Kidney capillary endothelial cell (primary cell): Measurements from ENCODE around the gene TSFM.

Experiments used
- DNase-seq: peaks from one replicate; pipeline ENCODE4 v3.0.0-alpha.2; 2018; ENCODE audit warnings: low spot score

TSFM gene

GRCh38 chr12:57834086-57834876, 51.7 kb downstream of the TSFM start:
- DNase-seq = no peak

- DNase-seq = no peak
Measured at GRCh38 chr12:57835366-57836288, 53.0 kb downstream of the TSFM start.

GRCh38 chr12:57836442-57837375, 54.1 kb downstream of the TSFM start:
- DNase-seq = peak; percentile 83

- DNase-seq = peak; percentile 85
Measured at GRCh38 chr12:57837864-57838562, 55.4 kb downstream of the TSFM start.

GRCh38 chr12:57838594-57839302, 56.2 kb downstream of the TSFM start:
- peak; percentile 76 for DNase-seq

GRCh38 chr12:57839996-57840395, 57.4 kb downstream of the TSFM start:
- no peak for DNase-seq

GRCh38 chr12:57840726-57841125, 58.1 kb downstream of the TSFM start:
- no peak for DNase-seq

GRCh38 chr12:57841445-57841844, 58.9 kb downstream of the TSFM start:
- no peak for DNase-seq

GRCh38 chr12:57842342-57843294, 60.0 kb downstream of the TSFM start:
- no peak for DNase-seq

GRCh38 chr12:57844709-57845477, 62.3 kb downstream of the TSFM start:
- no peak for DNase-seq

- no peak for DNase-seq
Measured at GRCh38 chr12:57845478-57846284, 63.1 kb downstream of the TSFM start.

GRCh38 chr12:57846285-57846576, 63.6 kb downstream of the TSFM start:
- no peak for DNase-seq

- peak; percentile 93 for DNase-seq
Measured at GRCh38 chr12:57846577-57847319, 64.2 kb downstream of the TSFM start, which contains the start of gene CTDSP2. CTDSP2 (minus strand) TSS chr12:57846729; CDS start chr12:57846435, 294 bp downstream.
